D341Med (cell line): ENCODE data around the gene ZSCAN10.
"Not testable (repeated sequence)": the region's sequence is repeated elsewhere in the genome, so short reads cannot be mapped to it uniquely, and the experiment has no call there.

Experiments used
- DNase-seq: peaks from one replicate; pipeline ENCODE4 v3.0.0; 2012; ENCODE audit warnings: low spot score

Gene ZSCAN10

GRCh38 chr16:3085868-3086595, 13.1 kb downstream of the ZSCAN10 start:
- DNase-seq: no peak

DNA sequence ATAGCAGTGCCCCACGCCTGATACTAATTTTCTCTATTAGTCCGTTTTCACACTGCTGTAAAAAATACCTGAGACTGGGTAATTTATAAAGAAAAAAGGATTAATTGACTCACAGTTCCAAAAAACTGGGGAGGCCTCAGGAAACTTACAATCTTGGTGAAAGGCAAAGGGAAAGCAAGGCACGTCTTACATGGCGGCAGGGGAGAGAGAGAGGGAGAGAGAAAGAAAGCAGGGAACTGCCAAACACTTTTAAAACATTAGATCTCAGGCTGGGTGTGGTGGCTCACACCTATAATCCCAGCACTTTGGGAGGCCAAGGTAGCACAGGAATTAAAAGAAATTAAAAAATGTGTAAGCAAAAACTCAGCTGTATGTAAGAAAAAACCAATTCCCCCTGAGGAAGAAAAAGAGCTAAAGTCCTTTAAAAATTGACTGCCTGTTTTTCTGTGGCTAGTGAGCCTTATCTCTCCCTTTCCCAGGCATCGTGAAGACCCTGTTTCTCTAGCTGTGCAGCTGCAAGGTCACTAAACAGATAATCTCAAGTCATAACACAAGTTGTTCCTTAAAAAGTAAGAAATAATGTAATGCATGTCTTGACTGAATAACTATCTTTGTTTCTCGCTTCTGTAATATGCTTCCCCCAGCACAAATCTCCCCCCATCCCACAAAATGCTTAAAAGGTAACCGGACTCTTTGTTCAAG, 14.0 kb downstream of the ZSCAN10 start:
- DNase-seq: no peak

- no peak for DNase-seq
These were observed 14.6 kb downstream of the ZSCAN10 start for GRCh38 chr16:3084491-3084890.

DNA sequence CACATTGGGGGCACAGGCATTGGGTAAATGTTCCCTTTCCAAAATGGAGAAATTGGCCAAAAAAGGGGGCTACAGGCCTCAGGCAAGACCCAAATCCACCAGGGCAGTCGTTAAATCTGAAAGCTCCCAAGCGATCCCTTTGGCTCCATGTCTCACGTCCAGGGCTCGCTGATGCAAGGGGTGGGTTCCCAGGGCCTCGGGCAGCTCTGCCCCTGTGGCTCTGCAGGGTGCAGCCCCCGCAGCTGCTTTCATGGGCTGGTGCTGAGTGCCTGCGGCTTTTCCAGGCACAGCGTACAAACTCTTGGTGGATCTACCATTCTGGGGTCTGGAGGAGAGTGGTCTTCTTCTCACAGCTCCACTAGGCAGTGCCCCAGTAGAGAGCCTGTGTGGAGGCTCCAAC, 15.7 kb downstream of the ZSCAN10 start:
- DNase-seq: not testable (repeated sequence)

GRCh38 chr16:3081957-3082356, 17.1 kb downstream of the ZSCAN10 start:
- DNase-seq: not testable (repeated sequence)

- no peak for DNase-seq
These were observed 19.1 kb downstream of the ZSCAN10 start for GRCh38 chr16:3080024-3080423.

DNA sequence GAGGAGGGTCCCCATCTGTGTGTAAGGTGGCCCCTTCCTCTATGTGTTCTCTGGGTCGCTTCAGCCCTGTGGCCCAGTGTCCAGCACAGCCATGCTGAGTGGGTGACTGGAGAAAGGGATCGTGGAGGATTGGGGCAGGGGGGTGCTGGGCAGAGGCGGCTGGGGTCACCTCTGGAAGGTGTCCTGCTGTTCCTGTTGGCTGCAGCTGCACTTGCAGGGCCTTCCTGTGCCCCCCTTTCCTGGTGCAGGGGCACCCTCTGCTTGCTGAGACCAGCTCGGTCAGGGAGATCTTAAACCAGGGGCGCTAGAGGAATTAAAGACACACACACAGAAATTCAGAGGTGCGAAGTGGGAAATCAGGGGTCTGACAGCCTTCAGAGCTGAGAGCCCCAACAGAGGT, 22.5 kb downstream of the ZSCAN10 start:
- no peak for DNase-seq

GRCh38 chr16:3075946-3076345, 23.1 kb downstream of the ZSCAN10 start:
- DNase-seq: not testable (repeated sequence)

DNA sequence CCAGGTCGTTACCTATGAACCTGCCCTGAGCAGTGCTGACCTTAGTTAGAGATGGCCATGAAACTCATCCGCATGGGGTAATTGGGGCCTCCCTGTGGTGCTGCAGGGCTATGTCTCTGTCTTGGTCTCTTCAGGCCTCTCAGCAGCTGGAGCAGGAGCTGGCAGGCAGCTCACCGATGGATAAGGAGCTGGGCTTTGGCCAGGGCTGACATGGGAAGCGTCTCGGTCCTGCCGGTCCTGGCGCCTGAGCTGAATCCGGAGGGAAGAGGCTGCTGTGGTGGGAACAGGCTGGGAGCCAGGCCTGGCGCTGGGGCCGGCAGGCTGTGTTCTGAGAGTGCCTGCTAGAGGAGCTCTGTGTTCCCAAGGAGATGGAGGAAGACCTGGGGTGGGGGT, 23.6 kb downstream of the ZSCAN10 start:
- DNase-seq: no peak

- DNase-seq: no peak
These were observed 24.1 kb downstream of the ZSCAN10 start for GRCh38 chr16:3074860-3075522.

GRCh38 chr16:3073448-3073847, 25.6 kb downstream of the ZSCAN10 start:
- no peak for DNase-seq

GRCh38 chr16:3072576-3073263, 26.4 kb downstream of the ZSCAN10 start:
- DNase-seq: not testable (repeated sequence)

DNA sequence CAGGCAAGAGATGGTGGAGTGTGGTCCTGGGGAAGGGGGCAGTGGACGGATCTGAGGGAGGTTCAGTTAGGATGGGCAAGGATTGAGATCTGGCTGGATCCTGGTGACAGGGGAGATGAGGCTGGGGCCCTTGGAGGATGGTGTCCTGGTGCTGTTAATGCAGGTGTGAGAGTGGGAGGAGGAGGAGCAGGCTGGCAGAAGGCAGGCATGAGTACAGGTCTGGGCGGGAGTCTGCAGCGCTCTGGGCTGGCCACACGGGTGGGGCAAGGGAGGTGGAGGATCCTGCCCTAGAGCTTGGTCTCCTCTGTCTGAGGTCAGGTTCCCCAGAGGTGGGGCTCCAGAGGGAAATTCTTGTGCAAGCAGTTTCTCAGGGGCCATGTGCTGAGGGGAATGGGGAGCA, 26.9 kb downstream of the ZSCAN10 start:
- not testable (repeated sequence) for DNase-seq

- DNase-seq: no peak
These were observed 27.4 kb downstream of the ZSCAN10 start for GRCh38 chr16:3071655-3072054.

DNA sequence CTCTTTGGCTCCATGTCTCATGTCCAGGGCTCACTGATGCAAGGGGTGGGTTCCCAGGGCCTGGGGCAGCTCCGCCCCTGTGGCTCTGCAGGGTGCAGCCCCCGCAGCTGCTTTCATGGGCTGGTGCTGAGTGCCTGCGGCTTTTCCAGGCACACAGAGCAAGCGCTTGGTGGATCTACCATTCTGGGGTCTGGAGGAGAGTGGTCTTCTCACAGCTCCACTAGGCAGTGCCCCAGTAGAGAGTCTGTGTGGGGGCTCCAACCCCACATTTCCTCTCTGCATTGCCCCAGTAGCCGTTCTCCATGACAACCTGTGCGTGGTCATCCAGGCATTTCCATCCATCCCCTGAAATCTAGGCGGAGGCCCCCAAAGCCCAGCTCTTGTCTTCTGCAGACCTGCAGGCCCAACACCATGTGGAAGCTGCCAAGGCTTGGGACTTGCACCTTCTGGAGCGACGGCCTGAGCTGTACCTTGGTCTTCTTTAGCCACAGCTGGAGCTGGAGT, 28.4 kb downstream of the ZSCAN10 start:
- no peak for DNase-seq

- not testable (repeated sequence) for DNase-seq
These were observed 29.9 kb downstream of the ZSCAN10 start for GRCh38 chr16:3069146-3069545.

GRCh38 chr16:3068487-3068886, 30.6 kb downstream of the ZSCAN10 start:
- no peak for DNase-seq

DNA sequence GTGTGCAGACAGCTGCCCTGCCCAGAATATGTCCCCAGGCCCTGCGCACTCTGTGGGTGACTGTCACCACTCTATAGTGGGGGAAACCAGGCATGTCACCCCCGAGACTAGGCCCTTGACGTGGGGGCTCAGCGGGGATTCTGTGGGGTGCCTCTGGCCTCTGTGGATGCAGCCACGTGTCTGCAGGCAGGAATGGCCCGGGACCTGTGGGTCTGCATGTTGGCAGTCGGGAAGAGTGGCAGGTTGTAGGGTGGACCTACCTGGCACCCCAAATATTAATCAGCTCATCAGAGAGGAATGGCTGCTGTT, 32.7 kb downstream of the ZSCAN10 start:
- DNase-seq: no peak

DNA sequence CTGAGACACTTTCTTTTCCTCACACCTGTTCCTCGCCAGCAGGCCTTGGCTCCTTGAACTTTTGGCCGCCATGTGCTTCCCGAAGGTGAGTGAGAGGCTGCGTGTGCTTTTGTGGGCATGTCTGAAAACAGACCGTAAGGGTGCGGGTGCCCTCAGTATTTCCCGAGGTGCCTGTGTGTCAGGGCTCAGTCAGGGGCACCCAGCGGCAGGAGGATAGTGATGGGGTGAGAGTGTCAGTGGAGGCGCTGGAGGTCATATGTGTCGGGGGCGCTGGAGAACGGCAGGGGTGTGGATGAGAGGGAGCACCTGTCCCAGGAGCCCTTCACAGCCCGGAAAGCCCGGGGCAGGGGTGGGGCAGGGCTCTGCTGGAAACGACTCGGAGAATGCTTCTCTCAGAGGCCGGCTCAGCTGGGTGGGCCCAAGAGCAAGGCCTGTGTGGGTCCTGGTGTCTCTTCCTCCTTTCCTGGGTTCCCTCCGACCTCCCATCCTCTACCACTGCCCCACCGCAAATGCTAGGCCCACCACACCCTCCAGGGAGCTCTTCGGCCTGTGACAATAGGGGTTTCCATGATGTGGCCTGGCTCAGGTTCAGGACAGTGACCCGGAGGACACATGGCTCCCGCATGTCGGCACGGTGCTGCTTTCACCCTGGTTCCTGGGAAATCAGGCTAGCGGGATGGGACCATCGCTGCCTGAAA, 33.2 kb downstream of the ZSCAN10 start:
- no peak for DNase-seq

DNA sequence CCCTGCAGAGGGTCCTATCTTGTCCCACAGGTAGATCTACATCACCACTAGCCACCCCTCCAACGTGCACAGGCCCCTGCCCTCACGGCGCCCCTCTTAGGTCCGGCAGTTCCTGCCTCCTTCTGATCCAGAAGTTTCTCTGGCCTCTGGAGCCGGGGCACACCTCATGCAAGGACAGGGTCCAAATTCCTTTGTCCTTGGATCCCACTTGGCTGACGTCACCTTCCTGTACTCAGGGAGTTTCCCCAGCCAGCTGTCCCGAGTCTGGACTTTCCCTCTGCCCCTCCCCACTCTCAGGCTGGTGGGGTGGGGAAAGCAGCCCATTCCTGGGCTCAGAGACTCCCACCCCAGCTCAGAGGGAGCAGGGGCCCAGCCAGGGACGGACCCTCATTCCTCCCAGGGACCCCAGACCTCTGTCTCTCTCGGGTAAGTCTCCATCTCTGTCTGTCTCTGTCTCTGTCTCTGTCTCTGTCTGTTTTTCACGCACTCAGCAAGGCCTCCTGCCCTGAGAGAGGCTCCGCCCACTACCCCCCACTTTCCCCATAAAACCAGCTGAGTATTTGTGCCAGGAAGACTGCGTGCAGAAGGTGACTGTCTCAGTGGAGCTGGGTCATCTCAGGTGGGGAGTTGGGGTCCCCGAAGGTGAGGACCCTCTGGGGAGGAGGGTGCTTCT, 33.9 kb downstream of the ZSCAN10 start, which contains the start of gene IL32:
Gene IL32 (plus strand): TSS at position 572 of the 673 bp plus-strand sequence. CDS start 172 bp downstream, outside the sequence.
- DNase-seq: no peak
